IPS-18c (cell line): ENCODE data around the gene ALX4.

Experiments used
- H3K4me3 ChIP-seq: 2 replicates; pipeline ENCODE4 v1.7.0; 2013; ENCODE audit warnings: low read depth, mild to moderate bottlenecking, low read length, moderate library complexity; ENCODE audit not compliant: insufficient read depth
- H3K9me3 ChIP-seq: one replicate; pipeline ENCODE4 v1.6.1; 2013; ENCODE audit warnings: mild to moderate bottlenecking, low read length, moderate library complexity; ENCODE audit not compliant: control insufficient read depth, insufficient read depth

The ALX4 gene

GRCh38 chr11:44266056-44266780, 43.7 kb downstream of the ALX4 start:
- H3K4me3 ChIP-seq = no peak overlapping the region; the same call in 1 of the 2 replicates
- no peaks in the 10 kb centered on the region for H3K9me3 ChIP-seq

GRCh38 chr11:44264761-44265160, 45.2 kb downstream of the ALX4 start:
- Histone ChIP-seq H3K4me3 (no peak overlapping the region), H3K9me3 (no peaks in the 10 kb centered on the region)

- Histone ChIP-seq H3K4me3 (no peak overlapping the region), H3K9me3 (no peaks in the 10 kb centered on the region)
Measured at GRCh38 chr11:44264438-44264749, 45.5 kb downstream of the ALX4 start.

- Histone ChIP-seq H3K9me3 (no peaks in the 10 kb centered on the region), H3K4me3 (no peak overlapping the region)
Measured at GRCh38 chr11:44263738-44264437, 46.1 kb downstream of the ALX4 start.

- Histone ChIP-seq H3K9me3 (no peaks in the 10 kb centered on the region), H3K4me3 (no peak overlapping the region)
Measured at GRCh38 chr11:44261800-44262591, 47.9 kb downstream of the ALX4 start.

GRCh38 chr11:44260081-44260480, 49.9 kb downstream of the ALX4 start:
- H3K9me3 ChIP-seq = no peaks in the 10 kb centered on the region
- no peak overlapping the region for H3K4me3 ChIP-seq

GRCh38 chr11:44258839-44259420, 51.0 kb downstream of the ALX4 start:
- no peak overlapping the region for H3K4me3 ChIP-seq
- no peaks in the 10 kb centered on the region for H3K9me3 ChIP-seq

GRCh38 chr11:44258190-44258489, 51.8 kb downstream of the ALX4 start:
- Histone ChIP-seq H3K9me3 (no peaks in the 10 kb centered on the region), H3K4me3 (no peak overlapping the region)

GRCh38 chr11:44257338-44258189, 52.4 kb downstream of the ALX4 start:
- H3K4me3 ChIP-seq = no peak overlapping the region

GRCh38 chr11:44256673-44257291, 53.2 kb downstream of the ALX4 start:
- Histone ChIP-seq H3K9me3 (no peaks in the 10 kb centered on the region), H3K4me3 (no peak overlapping the region)

More at GRCh38 chr11:44257338-44258189, 52.4 kb downstream of the ALX4 start:
- H3K9me3 ChIP-seq = no peaks in the 10 kb centered on the region

GRCh38 chr11:44255406-44256071, 54.4 kb downstream of the ALX4 start:
- H3K4me3 ChIP-seq = no peak overlapping the region

GRCh38 chr11:44252999-44253602, 56.8 kb downstream of the ALX4 start:
- no peaks in the 10 kb centered on the region for H3K9me3 ChIP-seq
- no peak overlapping the region for H3K4me3 ChIP-seq

More at GRCh38 chr11:44255406-44256071, 54.4 kb downstream of the ALX4 start:
- H3K9me3 ChIP-seq = no peaks in the 10 kb centered on the region

- H3K9me3 ChIP-seq = no peaks in the 10 kb centered on the region
- no peak overlapping the region for H3K4me3 ChIP-seq
Measured at GRCh38 chr11:44250421-44250820, 59.5 kb downstream of the ALX4 start.

- Histone ChIP-seq H3K9me3 (no peaks in the 10 kb centered on the region), H3K4me3 (no peak overlapping the region)
Measured at GRCh38 chr11:44248109-44248508, 61.8 kb downstream of the ALX4 start.

GRCh38 chr11:44247508-44247907, 62.4 kb downstream of the ALX4 start:
- Histone ChIP-seq H3K9me3 (no peaks in the 10 kb centered on the region), H3K4me3 (no peak overlapping the region)

- H3K4me3 ChIP-seq = no peak overlapping the region
- H3K9me3 ChIP-seq = no peaks in the 10 kb centered on the region
Measured at GRCh38 chr11:44246726-44247125, 63.2 kb downstream of the ALX4 start.
